Measurements from ENCODE around the gene FZD1.

Gene FZD1

GRCh38 chr7:91250706-91251105, 13.5 kb upstream of the FZD1 start:
- no peak overlapping the region for H3K9ac ChIP-seq (ENCODE audit: low read length)
- H4K12ac ChIP-seq (ENCODE audit: low read depth, low read length): no peak overlapping the region
- no peak overlapping the region for H3K4me3 ChIP-seq (ENCODE audit: low read depth, low read length)
- H3K4me2 ChIP-seq (ENCODE audit: low read length): no peak overlapping the region
- H3K27ac ChIP-seq (ENCODE audit: low read depth, low read length): no peak overlapping the region
- peaks cover 3 to 6% of the 10 kb centered on the region in 2 experiments for H3K4me1 ChIP-seq (ENCODE audit: control insufficient read depth in 1 of 2, insufficient read depth in 2 of 2, low read length in 2 of 2)
- H2AK5ac ChIP-seq (ENCODE audit: low read length): no peak overlapping the region
- no peak overlapping the region for H4K8ac ChIP-seq (ENCODE audit: low read depth, low read length)
- no peak overlapping the region for H4K91ac ChIP-seq (ENCODE audit: low read depth, low read length)
- H2BK120ac ChIP-seq (ENCODE audit: insufficient read depth, low read length, poor library complexity): no peak overlapping the region
- no peak overlapping the region for H3K14ac ChIP-seq (ENCODE audit: low read length)
- no peak overlapping the region for H3K4ac ChIP-seq (ENCODE audit: low read depth, low read length)
- no peaks in the 10 kb centered on the region for H3K9me3 ChIP-seq (ENCODE audit: insufficient read depth, low read depth, low read length)
- H3K79me1 ChIP-seq (ENCODE audit: low read length): no peaks in the 10 kb centered on the region
- WGBS (ENCODE audit: extremely low coverage, insufficient coverage, insufficient read length): no CpG with 5 or more reads among the region's 4 CpGs
- H2AFZ ChIP-seq (ENCODE audit: insufficient read depth, low read length, poor library complexity): no peak overlapping the region
- no peaks in the 10 kb centered on the region for H3K27me3 ChIP-seq (ENCODE audit: insufficient read depth, low read length)
- no peak overlapping the region for H3K23ac ChIP-seq (ENCODE audit: low read length)
- no peak overlapping the region for H3K18ac ChIP-seq (ENCODE audit: low read length)
- no peaks in the 10 kb centered on the region for H3K36me3 ChIP-seq (ENCODE audit: control insufficient read depth in 1 of 2, insufficient read depth in 2 of 2, low read length in 2 of 2)
- no peak for DNase-seq
- H2BK5ac ChIP-seq (ENCODE audit: low read depth, low read length, poor library complexity): no peak overlapping the region
- H3K79me2 ChIP-seq (ENCODE audit: control insufficient read depth, insufficient read depth, low read length, poor library complexity): no peaks in the 10 kb centered on the region
- no peak overlapping the region for H2BK12ac ChIP-seq (ENCODE audit: low read length)

GRCh38 chr7:91251877-91252276, 12.4 kb upstream of the FZD1 start:
- no peaks in the 10 kb centered on the region for H3K36me3 ChIP-seq (ENCODE audit: control insufficient read depth in 1 of 2, insufficient read depth in 2 of 2, low read length in 2 of 2)
- H2BK120ac ChIP-seq (ENCODE audit: insufficient read depth, low read length, poor library complexity): no peak overlapping the region
- H3K79me2 ChIP-seq (ENCODE audit: control insufficient read depth, insufficient read depth, low read length, poor library complexity): no peaks in the 10 kb centered on the region
- H3K4me3 ChIP-seq (ENCODE audit: low read depth, low read length): no peak overlapping the region
- DNase-seq: no peak
- no peak overlapping the region for H3K14ac ChIP-seq (ENCODE audit: low read length)
- WGBS (ENCODE audit: extremely low coverage, insufficient coverage, insufficient read length): no CpG with 5 or more reads among the region's 3 CpGs
- H3K23ac ChIP-seq (ENCODE audit: low read length): no peak overlapping the region
- no peak overlapping the region for H3K27ac ChIP-seq (ENCODE audit: low read depth, low read length)
- no peak overlapping the region for H2BK5ac ChIP-seq (ENCODE audit: low read depth, low read length, poor library complexity)
- H3K9me3 ChIP-seq (ENCODE audit: insufficient read depth, low read depth, low read length): no peaks in the 10 kb centered on the region
- H4K8ac ChIP-seq (ENCODE audit: low read depth, low read length): no peak overlapping the region
- H2AFZ ChIP-seq (ENCODE audit: insufficient read depth, low read length, poor library complexity): no peak overlapping the region
- H3K79me1 ChIP-seq (ENCODE audit: low read length): no peaks in the 10 kb centered on the region
- no peak overlapping the region for H3K4ac ChIP-seq (ENCODE audit: low read depth, low read length)
- no peak overlapping the region for H2AK5ac ChIP-seq (ENCODE audit: low read length)
- no peak overlapping the region for H2BK12ac ChIP-seq (ENCODE audit: low read length)
- no peak overlapping the region for H3K4me2 ChIP-seq (ENCODE audit: low read length)
- H4K91ac ChIP-seq (ENCODE audit: low read depth, low read length): no peak overlapping the region
- H3K9ac ChIP-seq (ENCODE audit: low read length): no peak overlapping the region
- no peak overlapping the region for H3K18ac ChIP-seq (ENCODE audit: low read length)
- H4K12ac ChIP-seq (ENCODE audit: low read depth, low read length): no peak overlapping the region
- H3K4me1 ChIP-seq (ENCODE audit: control insufficient read depth in 1 of 2, insufficient read depth in 2 of 2, low read length in 2 of 2): peaks cover 3 to 6% of the 10 kb centered on the region in 2 experiments
- no peaks in the 10 kb centered on the region for H3K27me3 ChIP-seq (ENCODE audit: insufficient read depth, low read length)

DNA sequence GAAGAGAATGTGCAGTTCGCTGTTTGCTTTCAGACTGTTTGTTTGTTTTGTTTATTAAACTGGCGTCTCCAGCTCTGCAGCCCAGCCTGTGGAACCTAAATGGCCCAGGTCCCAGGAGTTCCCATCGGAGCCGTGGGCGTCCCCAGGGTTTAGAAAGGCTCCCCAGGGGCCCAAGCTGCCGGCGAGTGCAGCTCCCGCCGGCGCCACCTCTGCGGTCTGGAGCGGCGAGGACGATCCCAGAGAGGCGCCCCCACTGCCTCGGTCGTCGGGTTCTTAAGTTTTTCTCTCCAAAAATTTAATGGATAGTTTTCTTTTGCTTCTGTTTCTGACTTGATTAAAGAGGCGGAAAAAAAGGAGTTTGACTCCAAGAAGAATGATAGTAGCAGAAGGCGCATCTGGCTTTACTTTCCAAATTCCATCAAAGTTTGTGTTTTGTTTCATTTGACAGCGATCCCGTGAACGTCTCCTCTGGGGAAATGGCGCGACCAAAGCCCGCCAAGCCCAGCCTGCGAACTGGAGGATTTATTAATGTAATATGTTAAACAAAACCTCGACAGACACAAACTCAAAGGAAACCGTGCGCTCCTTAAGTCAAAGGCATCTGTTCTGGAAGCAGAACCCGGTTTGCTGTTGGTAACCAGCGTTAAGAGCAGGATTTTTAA, 718 bp upstream of the FZD1 start:
- H4K8ac ChIP-seq (ENCODE audit: low read depth, low read length): peak overlapping the region; percentile 71
- H3K9ac ChIP-seq (ENCODE audit: low read length): no peak overlapping the region
- no peaks in the 10 kb centered on the region for H3K36me3 ChIP-seq (ENCODE audit: control insufficient read depth in 1 of 2, insufficient read depth in 2 of 2, low read length in 2 of 2)
- no peak overlapping the region for H2BK5ac ChIP-seq (ENCODE audit: low read depth, low read length, poor library complexity)
- H4K91ac ChIP-seq (ENCODE audit: low read depth, low read length): peak overlapping the region; percentile 37
- H3K4ac ChIP-seq (ENCODE audit: low read depth, low read length): no peak overlapping the region
- no peak overlapping the region for H2BK12ac ChIP-seq (ENCODE audit: low read length)
- H2BK120ac ChIP-seq (ENCODE audit: insufficient read depth, low read length, poor library complexity): no peak overlapping the region
- H3K27ac ChIP-seq (ENCODE audit: low read depth, low read length): no peak overlapping the region
- H3K79me1 ChIP-seq (ENCODE audit: low read length): peaks cover 5% of the 10 kb centered on the region
- no peak overlapping the region for H2AK5ac ChIP-seq (ENCODE audit: low read length)
- peaks cover 21% of the 10 kb centered on the region for H3K27me3 ChIP-seq (ENCODE audit: insufficient read depth, low read length)
- peaks cover 2% of the 10 kb centered on the region for H3K79me2 ChIP-seq (ENCODE audit: control insufficient read depth, insufficient read depth, low read length, poor library complexity)
- WGBS (ENCODE audit: extremely low coverage, insufficient coverage, insufficient read length): no CpG with 5 or more reads among the region's 32 CpGs
- H3K4me3 ChIP-seq (ENCODE audit: low read depth, low read length): no peak overlapping the region
- peak overlapping the region; percentile 83 for H3K4me2 ChIP-seq (ENCODE audit: low read length)
- peaks cover 11% of the 10 kb centered on the region for H3K9me3 ChIP-seq (ENCODE audit: insufficient read depth, low read depth, low read length)
- no peak overlapping the region for H3K14ac ChIP-seq (ENCODE audit: low read length)
- no peak overlapping the region for H4K12ac ChIP-seq (ENCODE audit: low read depth, low read length)
- no peak overlapping the region for H3K18ac ChIP-seq (ENCODE audit: low read length)
- H2AFZ ChIP-seq (ENCODE audit: insufficient read depth, low read length, poor library complexity): peak overlapping the region; percentile 52
- DNase-seq: peak in 1 of 2 donors; percentile 32
- no peak overlapping the region for H3K23ac ChIP-seq (ENCODE audit: low read length)
- peaks cover 17 to 23% of the 10 kb centered on the region in 2 experiments for H3K4me1 ChIP-seq (ENCODE audit: control insufficient read depth in 1 of 2, insufficient read depth in 2 of 2, low read length in 2 of 2)

DNA sequence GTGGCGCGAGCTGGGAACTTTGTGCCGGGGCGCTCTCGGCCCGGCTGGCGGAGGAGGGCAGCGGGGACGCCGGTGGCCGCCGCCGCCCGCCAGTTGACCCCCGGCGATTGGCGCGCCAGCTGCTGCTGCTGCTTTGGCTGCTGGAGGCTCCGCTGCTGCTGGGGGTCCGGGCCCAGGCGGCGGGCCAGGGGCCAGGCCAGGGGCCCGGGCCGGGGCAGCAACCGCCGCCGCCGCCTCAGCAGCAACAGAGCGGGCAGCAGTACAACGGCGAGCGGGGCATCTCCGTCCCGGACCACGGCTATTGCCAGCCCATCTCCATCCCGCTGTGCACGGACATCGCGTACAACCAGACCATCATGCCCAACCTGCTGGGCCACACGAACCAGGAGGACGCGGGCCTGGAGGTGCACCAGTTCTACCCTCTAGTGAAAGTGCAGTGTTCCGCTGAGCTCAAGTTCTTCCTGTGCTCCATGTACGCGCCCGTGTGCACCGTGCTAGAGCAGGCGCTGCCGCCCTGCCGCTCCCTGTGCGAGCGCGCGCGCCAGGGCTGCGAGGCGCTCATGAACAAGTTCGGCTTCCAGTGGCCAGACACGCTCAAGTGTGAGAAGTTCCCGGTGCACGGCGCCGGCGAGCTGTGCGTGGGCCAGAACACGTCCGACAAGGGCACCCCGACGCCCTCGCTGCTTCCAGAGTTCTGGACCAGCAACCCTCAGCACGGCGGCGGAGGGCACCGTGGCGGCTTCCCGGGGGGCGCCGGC, 870 bp downstream of the FZD1 start:
- DNase-seq: peak; percentile 41 to 69
- H2BK12ac ChIP-seq (ENCODE audit: low read length): no peak overlapping the region
- H2BK120ac ChIP-seq (ENCODE audit: insufficient read depth, low read length, poor library complexity): no peak overlapping the region
- H3K27ac ChIP-seq (ENCODE audit: low read depth, low read length): no peak overlapping the region
- peak overlapping the region; percentile 49 for H4K91ac ChIP-seq (ENCODE audit: low read depth, low read length)
- no CpG with 5 or more reads among the region's 78 CpGs for WGBS (ENCODE audit: extremely low coverage, insufficient coverage, insufficient read length)
- no peak overlapping the region for H4K8ac ChIP-seq (ENCODE audit: low read depth, low read length)
- H3K9ac ChIP-seq (ENCODE audit: low read length): peak overlapping the region; percentile 5
- H3K27me3 ChIP-seq (ENCODE audit: insufficient read depth, low read length): peaks cover 21% of the 10 kb centered on the region
- H2AFZ ChIP-seq (ENCODE audit: insufficient read depth, low read length, poor library complexity): peak overlapping the region; percentile 88
- H2BK5ac ChIP-seq (ENCODE audit: low read depth, low read length, poor library complexity): peak overlapping the region; percentile 65
- peak overlapping the region; percentile 96 for H3K23ac ChIP-seq (ENCODE audit: low read length)
- H3K4ac ChIP-seq (ENCODE audit: low read depth, low read length): no peak overlapping the region
- peak overlapping the region; percentile 84 for H3K4me3 ChIP-seq (ENCODE audit: low read depth, low read length)
- no peak overlapping the region for H3K18ac ChIP-seq (ENCODE audit: low read length)
- H2AK5ac ChIP-seq (ENCODE audit: low read length): no peak overlapping the region
- H3K9me3 ChIP-seq (ENCODE audit: insufficient read depth, low read depth, low read length): peaks cover 11% of the 10 kb centered on the region
- H3K79me2 ChIP-seq (ENCODE audit: control insufficient read depth, insufficient read depth, low read length, poor library complexity): peaks cover 2% of the 10 kb centered on the region
- no peaks in the 10 kb centered on the region for H3K36me3 ChIP-seq (ENCODE audit: control insufficient read depth in 1 of 2, insufficient read depth in 2 of 2, low read length in 2 of 2)
- H4K12ac ChIP-seq (ENCODE audit: low read depth, low read length): no peak overlapping the region
- peaks cover 17 to 23% of the 10 kb centered on the region in 2 experiments for H3K4me1 ChIP-seq (ENCODE audit: control insufficient read depth in 1 of 2, insufficient read depth in 2 of 2, low read length in 2 of 2)
- H3K79me1 ChIP-seq (ENCODE audit: low read length): peaks cover 5% of the 10 kb centered on the region
- H3K14ac ChIP-seq (ENCODE audit: low read length): no peak overlapping the region
- peak overlapping the region; percentile 94 for H3K4me2 ChIP-seq (ENCODE audit: low read length)
